SK-N-SH treated with all-trans-retinoic acid at 6 μM for 48 hours (cell line): Measurements from ENCODE around the gene EP400.

Experiments
- ATAC-seq: fragments of 200-7000 bp; cut with Tn5 transposase; 3 replicates; pipeline ENCODE4 v1.9.1; 2020; ENCODE audit warnings: mild to moderate bottlenecking, moderate library complexity
- ARNTL ChIP-seq: fragments of 450-650 bp; formaldehyde crosslinking; IDR thresholded peaks from 2 replicates; pipeline ENCODE4 v1.5.0; 2020; ENCODE audit warnings: low read depth, mild to moderate bottlenecking, moderate library complexity, borderline replicate concordance
- BACH2 ChIP-seq: fragments of 250-450 bp; sonication (Bioruptor Pico); IDR thresholded peaks from 2 replicates; pipeline ENCODE4 v1.9.0; 2021; ENCODE audit warnings: mild to moderate bottlenecking, borderline replicate concordance
- CSDC2 ChIP-seq: fragments of 250-450 bp; sonication (Bioruptor Pico); IDR thresholded peaks from 2 replicates; pipeline ENCODE4 v1.5.0; 2020; ENCODE audit warnings: mild to moderate bottlenecking, moderate library complexity
- ESRRG ChIP-seq: fragments of 250-450 bp; sonication (Bioruptor Pico); IDR thresholded peaks from 2 replicates; pipeline ENCODE4 v1.6.1; 2021; ENCODE audit warnings: mild to moderate bottlenecking
- GLIS3 ChIP-seq: fragments of 250-450 bp; sonication (Bioruptor Pico); IDR thresholded peaks from 2 replicates; pipeline ENCODE4 v1.5.0; 2020; ENCODE audit warnings: mild to moderate bottlenecking, moderate library complexity
- ISL1 ChIP-seq: fragments of 250-450 bp; sonication (Bioruptor Pico); IDR thresholded peaks from 2 replicates; pipeline ENCODE4 v2.1.2; 2022; ENCODE audit warnings: mild to moderate bottlenecking, moderate library complexity
- OSR1 ChIP-seq: fragments of 250-450 bp; sonication (Bioruptor Pico); IDR thresholded peaks from 2 replicates; pipeline ENCODE4 v1.8.0; 2022; ENCODE audit warnings: moderate library complexity, mild to moderate bottlenecking, inconsistent platforms
- PPARA ChIP-seq: fragments of 250-450 bp; sonication (Bioruptor Pico); IDR thresholded peaks from 2 replicates; pipeline ENCODE4 v1.5.0; 2020; ENCODE audit warnings: mild to moderate bottlenecking, borderline replicate concordance
- RARB ChIP-seq: fragments of 250-450 bp; sonication (Bioruptor Pico); IDR thresholded peaks from 2 replicates; pipeline ENCODE4 v1.8.0; 2021; ENCODE audit warnings: mild to moderate bottlenecking, moderate library complexity
- SNAI2 ChIP-seq: fragments of 250-450 bp; sonication (Bioruptor Pico); IDR thresholded peaks from 2 replicates; pipeline ENCODE4 v1.5.0; 2020; ENCODE audit warnings: mild to moderate bottlenecking, moderate library complexity
- TCF4 ChIP-seq: fragments of 250-450 bp; sonication (Bioruptor Pico); IDR thresholded peaks from 2 replicates; pipeline ENCODE4 v1.8.0; 2021; ENCODE audit warnings: mild to moderate bottlenecking, moderate library complexity, borderline replicate concordance
- TOX ChIP-seq: fragments of 250-450 bp; sonication (Bioruptor Pico); IDR thresholded peaks from 2 replicates; pipeline ENCODE4 v1.8.0; 2021; ENCODE audit warnings: mild to moderate bottlenecking, moderate library complexity, borderline replicate concordance
- ZC3H10 ChIP-seq: fragments of 250-450 bp; sonication (Bioruptor Pico); IDR thresholded peaks from 2 replicates; pipeline ENCODE4 v1.5.1; 2021; ENCODE audit warnings: mild to moderate bottlenecking, moderate library complexity
- ZFP3 ChIP-seq: fragments of 250-450 bp; sonication (Bioruptor Pico); IDR thresholded peaks from 2 replicates; pipeline ENCODE4 v1.5.0; 2020; ENCODE audit warnings: mild to moderate bottlenecking, moderate library complexity
- ZNF565 ChIP-seq: fragments of 450-650 bp; formaldehyde crosslinking; conservative IDR thresholded peaks from 2 replicates; pipeline ENCODE4 v1.5.0; 2020; ENCODE audit warnings: low read depth, mild to moderate bottlenecking, moderate library complexity
- ZNF70 ChIP-seq: fragments of 450-650 bp; formaldehyde crosslinking; IDR thresholded peaks from 2 replicates; pipeline ENCODE4 v1.5.0; 2020; ENCODE audit warnings: mild to moderate bottlenecking, moderate library complexity
- ZNF8 ChIP-seq: fragments of 450-650 bp; formaldehyde crosslinking; IDR thresholded peaks from 2 replicates; pipeline ENCODE4 v1.5.0; 2020; ENCODE audit warnings: mild to moderate bottlenecking, moderate library complexity
- TF ChIP-seq, protein P1 (sequence below): fragments of 250-450 bp; sonication (Bioruptor Pico); IDR thresholded peaks from 2 replicates; pipeline ENCODE4 v1.8.0; 2020; ENCODE audit warnings: mild to moderate bottlenecking, moderate library complexity, borderline replicate concordance
- TF ChIP-seq, protein P2 (sequence below): fragments of 250-450 bp; sonication (Bioruptor Pico); IDR thresholded peaks from 2 replicates; pipeline ENCODE4 v1.5.1; 2020; ENCODE audit warnings: low read depth, mild to moderate bottlenecking, moderate library complexity
- TF ChIP-seq, protein P3 (sequence below): fragments of 250-450 bp; sonication (Bioruptor Pico); IDR thresholded peaks from 2 replicates; pipeline ENCODE4 v1.5.1; 2021; ENCODE audit warnings: mild to moderate bottlenecking, moderate library complexity
- TF ChIP-seq, protein P4 (sequence below): fragments of 250-450 bp; sonication (Bioruptor Pico); IDR thresholded peaks from 2 replicates; pipeline ENCODE4 v1.8.0; 2021; ENCODE audit warnings: low read depth, mild to moderate bottlenecking, moderate library complexity, borderline replicate concordance

The EP400 gene

DNA sequence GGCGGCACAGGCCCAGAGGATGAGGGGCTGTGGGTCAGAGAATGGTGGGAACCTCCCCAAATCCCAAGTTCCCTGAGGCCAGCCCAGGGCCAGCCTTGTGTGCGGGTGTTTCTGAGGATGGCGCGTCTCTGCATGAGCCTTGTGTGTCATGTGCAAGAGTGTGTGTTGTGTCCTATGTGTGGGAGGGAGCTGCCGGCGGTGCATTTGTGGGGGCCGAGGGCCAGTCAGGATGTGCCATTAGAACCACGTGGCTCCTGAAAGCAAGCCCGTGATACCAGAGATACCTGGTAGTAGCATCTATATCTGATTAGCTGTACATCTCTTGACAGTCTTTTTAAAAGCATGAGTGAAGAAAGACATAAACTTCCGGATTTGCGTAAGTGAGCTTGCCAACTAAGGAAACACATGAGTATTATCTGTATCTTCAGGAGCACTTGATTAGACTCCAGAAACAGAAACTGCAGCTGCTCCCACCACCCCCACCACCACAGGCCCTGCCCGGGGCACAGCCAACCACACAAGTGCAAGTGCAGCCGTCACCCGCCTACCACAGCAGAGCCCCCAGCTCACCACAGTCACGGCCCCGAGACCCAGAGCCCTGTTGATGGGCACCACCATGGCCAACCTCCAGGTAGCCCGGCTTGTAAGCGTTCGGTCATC is 175.2 kb downstream of the EP400 start:
- no peak for ATAC-seq
- TF ChIP-seq TOX (CRISPR knock-in tag) (no peak), OSR1 (CRISPR knock-in tag) (no peak), ZNF565 (CRISPR knock-in tag) (no peak), PPARA (CRISPR knock-in tag) (no peak), CSDC2 (CRISPR knock-in tag) (no peak), TCF4 (no peak), GLIS3 (no peak), ARNTL (no peak), ZNF8 (no peak), ZNF70 (CRISPR knock-in tag) (no peak), SNAI2 (CRISPR knock-in tag) (no peak), ISL1 (CRISPR knock-in tag) (no peak), ZFP3 (CRISPR knock-in tag) (no peak)
- TF ChIP-seq, protein P1, sequence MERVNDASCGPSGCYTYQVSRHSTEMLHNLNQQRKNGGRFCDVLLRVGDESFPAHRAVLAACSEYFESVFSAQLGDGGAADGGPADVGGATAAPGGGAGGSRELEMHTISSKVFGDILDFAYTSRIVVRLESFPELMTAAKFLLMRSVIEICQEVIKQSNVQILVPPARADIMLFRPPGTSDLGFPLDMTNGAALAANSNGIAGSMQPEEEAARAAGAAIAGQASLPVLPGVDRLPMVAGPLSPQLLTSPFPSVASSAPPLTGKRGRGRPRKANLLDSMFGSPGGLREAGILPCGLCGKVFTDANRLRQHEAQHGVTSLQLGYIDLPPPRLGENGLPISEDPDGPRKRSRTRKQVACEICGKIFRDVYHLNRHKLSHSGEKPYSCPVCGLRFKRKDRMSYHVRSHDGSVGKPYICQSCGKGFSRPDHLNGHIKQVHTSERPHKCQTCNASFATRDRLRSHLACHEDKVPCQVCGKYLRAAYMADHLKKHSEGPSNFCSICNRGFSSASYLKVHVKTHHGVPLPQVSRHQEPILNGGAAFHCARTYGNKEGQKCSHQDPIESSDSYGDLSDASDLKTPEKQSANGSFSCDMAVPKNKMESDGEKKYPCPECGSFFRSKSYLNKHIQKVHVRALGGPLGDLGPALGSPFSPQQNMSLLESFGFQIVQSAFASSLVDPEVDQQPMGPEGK (CRISPR knock-in tag): no peak
- TF ChIP-seq, protein P2, sequence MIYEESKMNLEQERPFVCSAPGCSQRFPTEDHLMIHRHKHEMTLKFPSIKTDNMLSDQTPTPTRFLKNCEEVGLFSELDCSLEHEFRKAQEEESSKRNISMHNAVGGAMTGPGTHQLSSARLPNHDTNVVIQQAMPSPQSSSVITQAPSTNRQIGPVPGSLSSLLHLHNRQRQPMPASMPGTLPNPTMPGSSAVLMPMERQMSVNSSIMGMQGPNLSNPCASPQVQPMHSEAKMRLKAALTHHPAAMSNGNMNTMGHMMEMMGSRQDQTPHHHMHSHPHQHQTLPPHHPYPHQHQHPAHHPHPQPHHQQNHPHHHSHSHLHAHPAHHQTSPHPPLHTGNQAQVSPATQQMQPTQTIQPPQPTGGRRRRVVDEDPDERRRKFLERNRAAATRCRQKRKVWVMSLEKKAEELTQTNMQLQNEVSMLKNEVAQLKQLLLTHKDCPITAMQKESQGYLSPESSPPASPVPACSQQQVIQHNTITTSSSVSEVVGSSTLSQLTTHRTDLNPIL (CRISPR knock-in tag): no peak
- TF ChIP-seq, protein P3, sequence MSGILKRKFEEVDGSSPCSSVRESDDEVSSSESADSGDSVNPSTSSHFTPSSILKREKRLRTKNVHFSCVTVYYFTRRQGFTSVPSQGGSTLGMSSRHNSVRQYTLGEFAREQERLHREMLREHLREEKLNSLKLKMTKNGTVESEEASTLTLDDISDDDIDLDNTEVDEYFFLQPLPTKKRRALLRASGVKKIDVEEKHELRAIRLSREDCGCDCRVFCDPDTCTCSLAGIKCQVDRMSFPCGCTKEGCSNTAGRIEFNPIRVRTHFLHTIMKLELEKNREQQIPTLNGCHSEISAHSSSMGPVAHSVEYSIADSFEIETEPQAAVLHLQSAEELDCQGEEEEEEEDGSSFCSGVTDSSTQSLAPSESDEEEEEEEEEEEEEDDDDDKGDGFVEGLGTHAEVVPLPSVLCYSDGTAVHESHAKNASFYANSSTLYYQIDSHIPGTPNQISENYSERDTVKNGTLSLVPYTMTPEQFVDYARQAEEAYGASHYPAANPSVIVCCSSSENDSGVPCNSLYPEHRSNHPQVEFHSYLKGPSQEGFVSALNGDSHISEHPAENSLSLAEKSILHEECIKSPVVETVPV (CRISPR knock-in tag): no peak
- TF ChIP-seq, protein P4, sequence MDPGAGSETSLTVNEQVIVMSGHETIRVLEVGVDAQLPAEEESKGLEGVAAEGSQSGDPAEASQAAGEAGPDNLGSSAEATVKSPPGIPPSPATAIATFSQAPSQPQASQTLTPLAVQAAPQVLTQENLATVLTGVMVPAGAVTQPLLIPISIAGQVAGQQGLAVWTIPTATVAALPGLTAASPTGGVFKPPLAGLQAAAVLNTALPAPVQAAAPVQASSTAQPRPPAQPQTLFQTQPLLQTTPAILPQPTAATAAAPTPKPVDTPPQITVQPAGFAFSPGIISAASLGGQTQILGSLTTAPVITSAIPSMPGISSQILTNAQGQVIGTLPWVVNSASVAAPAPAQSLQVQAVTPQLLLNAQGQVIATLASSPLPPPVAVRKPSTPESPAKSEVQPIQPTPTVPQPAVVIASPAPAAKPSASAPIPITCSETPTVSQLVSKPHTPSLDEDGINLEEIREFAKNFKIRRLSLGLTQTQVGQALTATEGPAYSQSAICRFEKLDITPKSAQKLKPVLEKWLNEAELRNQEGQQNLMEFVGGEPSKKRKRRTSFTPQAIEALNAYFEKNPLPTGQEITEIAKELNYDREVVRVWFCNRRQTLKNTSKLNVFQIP (CRISPR knock-in tag): no peak
- TF ChIP-seq, all 23 proteins: peak for 0

DNA sequence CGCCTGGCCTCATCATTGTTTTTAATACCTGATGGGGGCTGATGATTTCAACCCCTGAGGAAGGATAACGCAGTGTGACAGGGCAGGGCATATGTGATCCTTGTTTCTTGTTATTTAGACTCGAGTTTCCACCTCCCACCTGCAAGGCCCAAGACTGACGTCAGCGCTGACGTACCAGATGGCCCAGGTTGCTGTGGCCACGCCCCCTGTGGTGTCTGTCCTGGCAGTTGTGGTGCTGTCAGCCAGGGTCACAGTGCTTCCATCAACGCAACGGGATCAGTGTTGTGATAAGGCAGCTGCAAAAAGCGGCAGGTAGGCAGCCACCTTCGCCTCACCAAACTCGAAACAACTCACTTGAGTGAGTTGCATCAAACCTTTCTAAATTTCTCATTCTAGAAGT is 176.0 kb downstream of the EP400 start:
- no peak for ATAC-seq
- TF ChIP-seq, protein P2 (CRISPR knock-in tag): no peak
- no peak for TF ChIP-seq ZFP3 (CRISPR knock-in tag)
- TF ChIP-seq GLIS3: no peak
- TF ChIP-seq ZNF565 (CRISPR knock-in tag): no peak
- no peak for TF ChIP-seq ARNTL
- TF ChIP-seq ESRRG (CRISPR knock-in tag): no peak

DNA sequence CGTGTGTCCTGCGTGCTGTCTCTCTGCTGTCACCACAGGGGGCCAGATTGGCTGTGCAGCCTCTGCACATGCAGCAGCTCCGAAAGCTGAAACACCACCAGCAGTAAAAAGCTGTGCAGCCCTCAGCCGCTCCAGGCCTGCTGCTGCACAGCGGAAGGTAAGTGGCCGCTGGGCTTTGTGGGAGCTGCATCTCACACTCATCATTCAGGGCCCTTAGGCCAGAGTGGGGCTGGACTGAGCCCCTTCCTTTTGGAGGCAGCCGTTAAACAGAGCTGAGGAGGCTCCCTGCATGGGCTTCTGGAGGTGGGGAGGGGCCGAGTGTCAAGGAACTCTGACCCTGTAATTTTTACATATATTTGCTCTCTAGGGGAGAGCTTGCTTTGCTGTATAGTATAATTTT is 177.3 kb downstream of the EP400 start:
- ATAC-seq: no peak
- TF ChIP-seq ZNF70 (CRISPR knock-in tag) (no peak), TOX (CRISPR knock-in tag) (no peak), OSR1 (CRISPR knock-in tag) (no peak), ZC3H10 (CRISPR knock-in tag) (no peak), PPARA (CRISPR knock-in tag) (no peak), CSDC2 (CRISPR knock-in tag) (no peak), RARB (CRISPR knock-in tag) (no peak), ZFP3 (CRISPR knock-in tag) (no peak), BACH2 (CRISPR knock-in tag) (no peak), GLIS3 (no peak)
- TF ChIP-seq, protein P4 (CRISPR knock-in tag): no peak
- TF ChIP-seq, protein P2 (CRISPR knock-in tag): no peak
- TF ChIP-seq, protein P3 (CRISPR knock-in tag): no peak
